Effector memory CD8-positive, alpha-beta T cell (primary cell): ENCODE results near the gene MPND.

Experiments used
- ATAC-seq: fragments of 150-1000 bp; cut with Tn5 transposase; replicated peaks from 2 replicates; pipeline ENCODE4 v1.10.0; 2021; ENCODE audit warnings: mild to moderate bottlenecking, moderate library complexity
- DNase-seq, 3 experiments: peaks; one replicate each; pipeline ENCODE4 v3.0.0; 2021
- H3K27ac Mint-ChIP-seq, 2 donors: one replicate each; pipeline ENCODE4 v1.8.0; 2022; ENCODE audit warnings: mild to moderate bottlenecking in 2 of 2, mixed read lengths in 2 of 2, moderate library complexity in 2 of 2
- H3K27me3 Mint-ChIP-seq, 2 donors: one replicate each; pipeline ENCODE4 v1.8.0; 2022; ENCODE audit warnings: mixed read lengths in 2 of 2
- H3K36me3 Mint-ChIP-seq: one replicate; pipeline ENCODE4 v1.8.0; 2022; ENCODE audit warnings: mild to moderate bottlenecking, moderate library complexity, mixed read lengths; ENCODE audit not compliant: insufficient read depth
- H3K4me1 Mint-ChIP-seq, 2 donors: one replicate each; pipeline ENCODE4 v1.8.0; 2022; ENCODE audit warnings: low read depth in 2 of 2, mixed read lengths in 2 of 2
- H3K4me3 Mint-ChIP-seq, 2 donors: one replicate each; pipeline ENCODE4 v1.8.0; 2022; ENCODE audit warnings: mild to moderate bottlenecking in 2 of 2, mixed read lengths in 2 of 2, moderate library complexity in 2 of 2
- H3K9me3 Mint-ChIP-seq, 2 donors: one replicate each; pipeline ENCODE4 v1.8.0; 2022; ENCODE audit warnings: mixed read lengths in 2 of 2

The MPND gene

DNA sequence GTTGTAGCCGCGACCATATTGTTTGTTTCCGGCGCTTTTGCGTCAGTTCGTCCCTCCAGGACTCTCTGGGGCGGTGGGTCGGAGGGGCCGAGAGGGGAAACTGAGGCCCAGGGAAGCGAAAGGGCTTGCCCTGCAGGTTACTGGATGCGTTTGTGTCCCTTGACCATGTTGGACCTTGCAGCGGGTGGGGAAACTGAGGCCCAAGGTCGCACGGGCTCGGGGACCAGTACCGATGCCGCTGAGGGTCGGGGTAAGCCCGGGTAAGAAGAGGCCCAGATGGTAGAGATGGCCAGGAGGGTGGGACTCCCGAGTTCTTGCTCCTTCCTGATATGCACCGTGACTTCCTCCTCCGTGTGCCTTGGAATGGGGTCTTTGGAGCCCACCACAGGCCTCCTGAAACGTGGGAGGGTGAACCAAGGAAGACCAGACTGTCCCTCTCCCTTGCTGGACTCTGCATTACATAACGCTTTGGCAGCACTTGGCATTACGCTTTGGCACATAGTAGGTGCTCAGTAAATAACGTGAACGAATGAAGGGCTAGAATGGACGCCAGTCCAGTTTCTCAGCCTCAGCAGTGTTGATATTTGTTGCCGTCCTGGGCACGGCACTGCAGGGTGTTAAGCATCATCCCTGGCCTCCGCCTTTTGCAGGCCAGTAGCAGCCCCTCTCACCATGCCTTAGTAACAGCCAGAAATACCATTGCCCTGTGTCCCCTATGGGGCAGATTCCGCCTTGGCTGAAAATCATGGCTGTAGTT, 59.8 kb downstream of the MPND start:
- ATAC-seq (no peak), DNase-seq (no peak)
- Mint-ChIP-seq H3K27me3 (no peaks in the 10 kb centered on the region), H3K4me1 (peaks cover 31 to 32% of the 10 kb centered on the region in 2 donors), H3K9me3 (no peaks in the 10 kb centered on the region), H3K36me3 (peaks cover 31% of the 10 kb centered on the region), H3K27ac (peak overlapping the region; percentile 96 to 98), H3K4me3 (peak overlapping the region; percentile 80 to 85)

DNA sequence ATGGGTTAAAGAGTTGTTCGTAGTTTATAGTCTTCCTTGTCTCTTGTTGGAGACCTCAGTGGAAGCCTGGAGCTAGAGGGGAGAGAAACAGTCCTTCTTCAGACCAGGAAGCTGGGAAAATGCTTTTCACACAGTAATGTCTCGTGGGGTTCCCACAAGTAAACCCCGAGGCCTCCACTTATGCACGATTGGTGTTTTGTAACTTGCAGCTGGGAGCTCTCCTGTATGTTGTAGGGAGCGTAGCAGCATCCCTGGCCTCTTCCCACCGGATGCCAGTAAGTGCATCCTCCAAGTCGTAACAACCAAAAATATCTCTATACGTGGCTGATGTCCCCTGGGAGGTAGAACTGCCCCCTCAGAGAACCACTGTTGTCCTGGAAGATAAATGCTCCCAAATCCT, 62.6 kb downstream of the MPND start:
- Mint-ChIP-seq H3K36me3 (peaks cover 23% of the 10 kb centered on the region), H3K27ac (no peak overlapping the region)

DNA sequence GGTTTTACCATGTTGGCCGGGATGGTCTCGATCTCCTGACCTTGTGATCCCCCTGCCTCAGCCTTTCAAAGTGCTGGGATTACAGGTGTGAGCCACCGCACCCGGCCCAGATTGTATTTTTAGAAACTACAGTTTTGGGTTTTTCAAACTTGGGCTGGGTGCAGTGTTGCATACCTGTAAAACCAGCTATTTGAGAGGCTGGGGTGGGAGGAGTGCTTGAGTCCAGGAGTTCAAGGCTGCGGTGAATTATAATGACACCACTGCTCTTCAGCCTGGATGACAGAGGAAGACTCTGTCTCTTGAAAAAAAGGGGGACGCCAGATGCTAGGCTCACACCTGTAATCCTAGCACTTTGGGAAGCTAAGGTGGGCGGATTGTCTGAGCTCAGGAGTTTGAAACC, 63.3 kb downstream of the MPND start:
- DNase-seq (no peak), ATAC-seq (no peak)
- Mint-ChIP-seq H3K4me3 (no peak overlapping the region), H3K27ac (no peak overlapping the region), H3K4me1 (peaks cover 14 to 15% of the 10 kb centered on the region in 2 donors), H3K36me3 (peaks cover 24% of the 10 kb centered on the region), H3K9me3 (no peaks in the 10 kb centered on the region), H3K27me3 (no peaks in the 10 kb centered on the region)

More for the DNA sequence above, 62.6 kb downstream of the MPND start:
- ATAC-seq: no peak
- H3K4me1 Mint-ChIP-seq: peaks cover 20 to 21% of the 10 kb centered on the region in 2 donors
- no peak overlapping the region for H3K4me3 Mint-ChIP-seq
- no peak for DNase-seq
- H3K9me3 Mint-ChIP-seq: no peaks in the 10 kb centered on the region
- no peaks in the 10 kb centered on the region for H3K27me3 Mint-ChIP-seq

DNA sequence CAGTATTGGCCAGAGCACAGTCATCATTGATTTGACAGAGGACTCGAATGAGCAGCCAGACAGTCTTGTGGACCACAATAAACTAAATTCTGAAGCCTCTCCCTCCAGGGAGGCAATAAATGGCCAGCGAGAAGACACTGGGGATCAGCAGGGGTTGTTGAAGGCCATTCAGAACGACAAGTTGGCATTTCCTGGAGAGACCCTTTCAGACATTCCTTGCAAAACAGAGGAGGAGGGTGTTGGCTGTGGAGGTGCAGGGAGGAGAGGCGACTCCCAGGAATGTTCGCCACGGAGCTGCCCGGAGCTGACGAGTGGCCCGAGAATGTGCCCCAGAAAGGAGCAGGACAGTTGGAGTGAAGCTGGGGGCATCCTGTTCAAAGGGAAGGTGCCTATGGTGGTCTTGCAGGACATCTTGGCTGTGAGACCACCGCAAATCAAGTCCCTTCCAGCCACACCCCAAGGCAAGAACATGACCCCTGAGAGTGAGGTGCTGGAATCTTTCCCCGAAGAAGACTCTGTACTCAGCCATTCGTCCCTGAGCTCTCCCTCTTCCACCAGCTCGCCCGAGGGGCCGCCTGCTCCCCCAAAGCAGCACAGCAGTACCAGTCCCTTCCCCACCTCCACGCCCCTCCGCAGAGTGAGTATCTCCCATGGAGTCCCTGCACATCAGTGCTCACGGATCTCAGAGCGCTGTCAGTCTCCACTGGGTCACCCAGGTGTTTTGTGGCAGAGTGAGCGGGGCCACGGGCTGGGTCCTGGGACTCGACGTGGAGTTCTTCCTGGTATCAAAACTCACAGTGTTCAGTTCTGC, 66.0 kb downstream of the MPND start:
- Mint-ChIP-seq H3K4me1 (no peaks in the 10 kb centered on the region), H3K4me3 (no peak overlapping the region), H3K9me3 (no peaks in the 10 kb centered on the region), H3K36me3 (peaks cover 27% of the 10 kb centered on the region), H3K27me3 (no peaks in the 10 kb centered on the region), H3K27ac (peak overlapping the region in 1 of 2 donors; percentile 19)
- ATAC-seq: no peak
- no peak for DNase-seq
